GM12874 (cell line): Measurements from ENCODE around the gene TNFSF15.

Experiments
- CTCF ChIP-seq: IDR thresholded peaks from 2 replicates; pipeline ENCODE4 v1.5.1; 2011; ENCODE audit warnings: low read depth, mild to moderate bottlenecking, control low read depth, low read length, moderate library complexity; ENCODE audit not compliant: insufficient read depth

TNFSF15 gene

GRCh38 chr9:114810614-114811013 is 4.8 kb upstream of the TNFSF15 start:
- no peak for TF ChIP-seq CTCF

GRCh38 chr9:114806526-114806900 is 674 bp upstream of the TNFSF15 start:
- TF ChIP-seq CTCF = no peak

- no peak for TF ChIP-seq CTCF
These were observed 1.3 kb downstream of the TNFSF15 start for GRCh38 chr9:114804505-114804904.

- TF ChIP-seq CTCF = no peak
These were observed 2.2 kb downstream of the TNFSF15 start for GRCh38 chr9:114803479-114804265.

GRCh38 chr9:114799925-114800324 is 5.9 kb downstream of the TNFSF15 start:
- TF ChIP-seq CTCF = no peak

- TF ChIP-seq CTCF = no peak
These were observed 6.4 kb downstream of the TNFSF15 start for GRCh38 chr9:114799441-114799840.

GRCh38 chr9:114798780-114799427 is 6.9 kb downstream of the TNFSF15 start:
- no peak for TF ChIP-seq CTCF
